ENCODE measurements around the gene EPG5.

Gene EPG5

DNA sequence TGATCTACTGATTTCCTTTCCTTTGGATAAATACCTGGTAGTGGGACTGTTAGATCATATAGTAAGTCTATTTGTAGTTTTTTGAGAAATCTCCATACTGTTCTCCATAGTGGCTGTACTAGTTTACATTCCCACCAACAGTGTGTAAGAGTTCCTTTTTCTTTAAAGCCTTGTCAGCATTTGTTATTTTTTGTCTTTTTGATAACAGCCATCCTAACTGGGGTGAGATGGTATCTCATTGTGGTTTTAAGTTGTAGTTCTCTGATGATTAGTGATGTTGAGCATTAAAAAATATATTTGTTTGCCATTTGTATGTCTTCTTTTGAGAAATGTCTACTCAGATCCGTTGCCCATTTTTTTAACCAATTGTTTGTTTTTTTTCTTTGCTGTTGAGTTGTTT lies 33.9 kb upstream of the EPG5 start:
- ATAC-seq: no peak

DNA sequence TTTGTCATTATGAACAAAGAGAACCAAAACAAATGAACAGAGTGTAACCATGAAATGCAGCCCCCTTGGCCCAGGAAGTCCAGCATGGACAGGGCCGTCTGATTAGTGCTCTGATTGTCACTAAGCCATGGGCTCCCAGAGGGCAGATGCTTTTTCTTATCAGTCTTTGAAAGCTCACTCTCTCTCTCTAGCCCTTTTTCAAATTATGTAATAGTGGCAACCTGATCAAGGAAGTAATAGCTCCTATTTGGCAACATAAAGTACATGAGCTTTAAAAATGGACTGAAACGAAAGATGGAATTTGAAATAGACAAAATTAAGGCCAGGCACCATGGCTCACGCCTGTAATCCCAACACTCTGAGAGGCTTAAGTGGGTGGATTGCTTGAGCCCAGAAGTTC lies 32.4 kb upstream of the EPG5 start:
- ATAC-seq: no peak

More for the DNA sequence above, 33.9 kb upstream of the EPG5 start:
- TF ChIP-seq ISL1 (CRISPR knock-in tag; IDR thresholded peaks at IDR 0.05): no peak
- no peak for TF ChIP-seq ZNF70 (CRISPR knock-in tag; IDR thresholded peaks at IDR 0.05)
- TF ChIP-seq ZFP3 (CRISPR knock-in tag; IDR thresholded peaks at IDR 0.05): no peak
- TF ChIP-seq, protein P1, sequence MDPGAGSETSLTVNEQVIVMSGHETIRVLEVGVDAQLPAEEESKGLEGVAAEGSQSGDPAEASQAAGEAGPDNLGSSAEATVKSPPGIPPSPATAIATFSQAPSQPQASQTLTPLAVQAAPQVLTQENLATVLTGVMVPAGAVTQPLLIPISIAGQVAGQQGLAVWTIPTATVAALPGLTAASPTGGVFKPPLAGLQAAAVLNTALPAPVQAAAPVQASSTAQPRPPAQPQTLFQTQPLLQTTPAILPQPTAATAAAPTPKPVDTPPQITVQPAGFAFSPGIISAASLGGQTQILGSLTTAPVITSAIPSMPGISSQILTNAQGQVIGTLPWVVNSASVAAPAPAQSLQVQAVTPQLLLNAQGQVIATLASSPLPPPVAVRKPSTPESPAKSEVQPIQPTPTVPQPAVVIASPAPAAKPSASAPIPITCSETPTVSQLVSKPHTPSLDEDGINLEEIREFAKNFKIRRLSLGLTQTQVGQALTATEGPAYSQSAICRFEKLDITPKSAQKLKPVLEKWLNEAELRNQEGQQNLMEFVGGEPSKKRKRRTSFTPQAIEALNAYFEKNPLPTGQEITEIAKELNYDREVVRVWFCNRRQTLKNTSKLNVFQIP (CRISPR knock-in tag; IDR thresholded peaks at IDR 0.05; ENCODE audit: borderline replicate concordance, low read depth): no peak
- no peak for TF ChIP-seq PPARA (CRISPR knock-in tag; IDR thresholded peaks at IDR 0.05; ENCODE audit: borderline replicate concordance)
- TF ChIP-seq TOX (CRISPR knock-in tag; IDR thresholded peaks at IDR 0.05; ENCODE audit: borderline replicate concordance): no peak
- TF ChIP-seq, protein P2, sequence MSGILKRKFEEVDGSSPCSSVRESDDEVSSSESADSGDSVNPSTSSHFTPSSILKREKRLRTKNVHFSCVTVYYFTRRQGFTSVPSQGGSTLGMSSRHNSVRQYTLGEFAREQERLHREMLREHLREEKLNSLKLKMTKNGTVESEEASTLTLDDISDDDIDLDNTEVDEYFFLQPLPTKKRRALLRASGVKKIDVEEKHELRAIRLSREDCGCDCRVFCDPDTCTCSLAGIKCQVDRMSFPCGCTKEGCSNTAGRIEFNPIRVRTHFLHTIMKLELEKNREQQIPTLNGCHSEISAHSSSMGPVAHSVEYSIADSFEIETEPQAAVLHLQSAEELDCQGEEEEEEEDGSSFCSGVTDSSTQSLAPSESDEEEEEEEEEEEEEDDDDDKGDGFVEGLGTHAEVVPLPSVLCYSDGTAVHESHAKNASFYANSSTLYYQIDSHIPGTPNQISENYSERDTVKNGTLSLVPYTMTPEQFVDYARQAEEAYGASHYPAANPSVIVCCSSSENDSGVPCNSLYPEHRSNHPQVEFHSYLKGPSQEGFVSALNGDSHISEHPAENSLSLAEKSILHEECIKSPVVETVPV (CRISPR knock-in tag; IDR thresholded peaks at IDR 0.05): no peak
- no peak for TF ChIP-seq ARNTL (CRISPR knock-in tag; IDR thresholded peaks at IDR 0.05; ENCODE audit: borderline replicate concordance, low read depth)
- TF ChIP-seq CSDC2 (CRISPR knock-in tag; IDR thresholded peaks at IDR 0.05): no peak
- TF ChIP-seq TCF4 (CRISPR knock-in tag; IDR thresholded peaks at IDR 0.05; ENCODE audit: borderline replicate concordance): no peak
- no peak for TF ChIP-seq ZNF8 (CRISPR knock-in tag; IDR thresholded peaks at IDR 0.05)
- TF ChIP-seq ZC3H10 (CRISPR knock-in tag; IDR thresholded peaks at IDR 0.05): no peak
- no peak for TF ChIP-seq RARB (CRISPR knock-in tag; IDR thresholded peaks at IDR 0.05)
- no peak for TF ChIP-seq CREB5 (CRISPR knock-in tag; IDR thresholded peaks at IDR 0.05; ENCODE audit: low read depth)
- no peak for TF ChIP-seq ESRRG (CRISPR knock-in tag; IDR thresholded peaks at IDR 0.05)

DNA sequence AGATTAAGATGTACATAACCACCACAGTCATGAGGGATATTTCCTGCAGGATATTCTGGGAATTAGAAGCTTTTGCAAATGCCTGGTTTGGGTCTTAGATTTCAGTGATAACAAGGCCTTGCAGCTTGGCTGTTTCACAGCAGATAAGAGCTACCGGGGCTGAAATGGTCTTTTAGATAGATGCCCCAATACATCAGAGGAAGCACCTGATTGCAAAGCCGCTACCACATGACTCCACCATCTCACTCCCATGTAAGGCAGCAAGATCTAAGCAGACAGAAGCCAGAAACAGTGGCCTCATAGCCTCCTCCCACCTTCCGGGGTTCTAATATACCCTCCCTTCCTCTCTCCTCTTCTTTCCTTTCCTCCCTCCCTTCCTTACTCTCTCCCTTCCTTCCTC lies 31.1 kb upstream of the EPG5 start:
- ATAC-seq: no peak
- TF ChIP-seq PPARA (CRISPR knock-in tag; IDR thresholded peaks at IDR 0.05; ENCODE audit: borderline replicate concordance) (no peak), CSDC2 (CRISPR knock-in tag; IDR thresholded peaks at IDR 0.05) (no peak), ZFP30 (CRISPR knock-in tag; IDR thresholded peaks at IDR 0.05) (no peak), ZC3H10 (CRISPR knock-in tag; IDR thresholded peaks at IDR 0.05) (no peak), ZNF70 (CRISPR knock-in tag; IDR thresholded peaks at IDR 0.05) (no peak), TSHZ2 (CRISPR knock-in tag; IDR thresholded peaks at IDR 0.05) (no peak), ZNF8 (CRISPR knock-in tag; IDR thresholded peaks at IDR 0.05) (no peak), ESRRG (CRISPR knock-in tag; IDR thresholded peaks at IDR 0.05) (no peak), TCF4 (CRISPR knock-in tag; IDR thresholded peaks at IDR 0.05; ENCODE audit: borderline replicate concordance) (no peak)

More for the DNA sequence above, 32.4 kb upstream of the EPG5 start:
- TF ChIP-seq RARB (CRISPR knock-in tag; IDR thresholded peaks at IDR 0.05): no peak
- no peak for TF ChIP-seq GLIS3 (CRISPR knock-in tag; IDR thresholded peaks at IDR 0.05)

GRCh38 chr18:45997700-45998151 lies 30.6 kb upstream of the EPG5 start:
- TF ChIP-seq ZNF8 (CRISPR knock-in tag; IDR thresholded peaks at IDR 0.05) (no peak), ISL1 (CRISPR knock-in tag; IDR thresholded peaks at IDR 0.05) (no peak), ZFP30 (CRISPR knock-in tag; IDR thresholded peaks at IDR 0.05) (no peak), GLIS3 (CRISPR knock-in tag; IDR thresholded peaks at IDR 0.05) (no peak), SNAI2 (CRISPR knock-in tag; IDR thresholded peaks at IDR 0.05) (no peak), TCF4 (CRISPR knock-in tag; IDR thresholded peaks at IDR 0.05; ENCODE audit: borderline replicate concordance) (no peak), ZFP3 (CRISPR knock-in tag; IDR thresholded peaks at IDR 0.05) (no peak), TSHZ2 (CRISPR knock-in tag; IDR thresholded peaks at IDR 0.05) (no peak), ZNF70 (CRISPR knock-in tag; IDR thresholded peaks at IDR 0.05) (no peak), TOX (CRISPR knock-in tag; IDR thresholded peaks at IDR 0.05; ENCODE audit: borderline replicate concordance) (no peak), ZNF565 (CRISPR knock-in tag; conservative IDR thresholded peaks at IDR 0.05; ENCODE audit: low read depth) (no peak), BACH2 (CRISPR knock-in tag; IDR thresholded peaks at IDR 0.05; ENCODE audit: borderline replicate concordance) (no peak), ARNTL (CRISPR knock-in tag; IDR thresholded peaks at IDR 0.05; ENCODE audit: borderline replicate concordance, low read depth) (no peak), CSDC2 (CRISPR knock-in tag; IDR thresholded peaks at IDR 0.05) (no peak), RARB (CRISPR knock-in tag; IDR thresholded peaks at IDR 0.05) (no peak)
- TF ChIP-seq, protein P2 (CRISPR knock-in tag; IDR thresholded peaks at IDR 0.05): no peak
- ATAC-seq: no peak

All from SK-N-SH treated with all-trans-retinoic acid at 6 μM for 48 hours (cell line).